IMR-90 (cell line): ENCODE data around the gene PLB1. TPM values are rescaled to one million over a fixed set of nuclear protein-coding genes. Genes with fewer than 3 reads are reported as not detected.
A peak's percentile ranks its signal among the peaks of the same experiment; 100 is the strongest.

Experiments
- ATAC-seq: fragments of 200-7000 bp; cut with Tn5 transposase; 2 replicates; pipeline ENCODE4 v1.9.1; 2020; ENCODE audit warnings: low read depth, mild to moderate bottlenecking, moderate library complexity
- BruUV-seq: library from RNA; stranded (reverse); fragments of 400-500 nt; replicated peaks from 2 replicates; lab custom pipeline; 2021; lab: Mats Ljungman, UMichigan
- CTCF ChIA-PET: fragments of 300-600 bp; formaldehyde crosslinking; extraction: SDS; loops from one replicate; lab custom pipeline; 2021; ENCODE audit warnings: antibody characterized with exemption; lab: Yijun Ruan, JAX
- POLR2A ChIA-PET: fragments of 300-600 bp; sonication (Branson Sonifier 250); formaldehyde crosslinking; loops from one replicate; lab custom pipeline; 2022; ENCODE audit warnings: antibody characterized with exemption; ENCODE audit not compliant: unreplicated experiment; lab: Charles Lee
- DNase-seq: peaks from one replicate; pipeline ENCODE4 v3.0.0; 2013
- H2AFZ ChIP-seq: replicated peaks from 2 replicates; pipeline ENCODE3; 2013; ENCODE audit warnings: low read length, mild to moderate bottlenecking; ENCODE audit not compliant: poor library complexity
- H2AK5ac ChIP-seq: 2 replicates; pipeline ENCODE4 v1.6.1; 2013; ENCODE audit warnings: low read depth, low read length, inconsistent platforms
- H2AK9ac ChIP-seq: replicated peaks from 2 replicates; pipeline ENCODE3; 2013; ENCODE audit warnings: mild to moderate bottlenecking, low read depth, low read length, moderate library complexity; ENCODE audit not compliant: poor library complexity
- H2BK120ac ChIP-seq: 2 replicates; pipeline ENCODE4 v1.6.1; 2013; ENCODE audit warnings: low read depth, low read length, inconsistent platforms
- H2BK15ac ChIP-seq: 3 replicates; pipeline ENCODE4 v1.6.1; 2013; ENCODE audit warnings: low read depth, low read length, inconsistent platforms
- H2BK20ac ChIP-seq: 2 replicates; pipeline ENCODE4 v1.6.1; 2013; ENCODE audit warnings: low read depth, mild to moderate bottlenecking, inconsistent platforms, low read length, moderate library complexity
- H2BK5ac ChIP-seq: 2 replicates; pipeline ENCODE4 v1.6.1; 2013; ENCODE audit warnings: mild to moderate bottlenecking, low read depth, low read length, inconsistent platforms; ENCODE audit not compliant: poor library complexity, severe bottlenecking
- H3K14ac ChIP-seq: replicated peaks from 2 replicates; pipeline ENCODE4 v1.6.1; 2013; ENCODE audit warnings: low read depth, low read length, inconsistent platforms
- H3K18ac ChIP-seq: 2 replicates; pipeline ENCODE4 v1.6.1; 2013; ENCODE audit warnings: low read depth, low read length, control low read depth
- H3K23ac ChIP-seq: 2 replicates; pipeline ENCODE4 v1.6.1; 2013; ENCODE audit warnings: low read depth, low read length, inconsistent platforms
- H3K27ac ChIP-seq: 2 replicates; pipeline ENCODE4 v1.5.1; 2013; ENCODE audit warnings: mild to moderate bottlenecking, control low read depth, low read length; ENCODE audit not compliant: insufficient read depth
- H3K27me3 ChIP-seq: 2 replicates; pipeline ENCODE4 v1.6.1; 2013; ENCODE audit warnings: low read length; ENCODE audit not compliant: control insufficient read depth, insufficient read depth
- H3K36me3 ChIP-seq: 2 replicates; pipeline ENCODE4 v1.6.1; 2013; ENCODE audit warnings: low read length, mixed read lengths; ENCODE audit not compliant: control insufficient read depth, insufficient read depth
- H3K4ac ChIP-seq: 2 replicates; pipeline ENCODE4 v1.6.1; 2013; ENCODE audit warnings: low read depth, low read length, inconsistent platforms
- H3K4me1 ChIP-seq: 2 replicates; pipeline ENCODE4 v1.6.1; 2013; ENCODE audit warnings: low read length, mixed read lengths; ENCODE audit not compliant: control insufficient read depth, insufficient read depth
- H3K4me2 ChIP-seq: 2 replicates; pipeline ENCODE4 v1.6.1; 2013; ENCODE audit warnings: low read depth, mild to moderate bottlenecking, control low read depth, low read length, moderate library complexity
- H3K4me3 ChIP-seq: 2 replicates; pipeline ENCODE4 v1.5.1; 2013; ENCODE audit warnings: low read depth, mild to moderate bottlenecking, control low read depth, low read length, moderate library complexity; ENCODE audit not compliant: insufficient read depth
- H3K56ac ChIP-seq: 2 replicates; pipeline ENCODE4 v1.6.1; 2013; ENCODE audit warnings: low read length, inconsistent platforms; ENCODE audit not compliant: insufficient read depth; ENCODE audit errors: extremely low read depth
- H3K79me1 ChIP-seq, 2 experiments: 2 replicates each; pipeline ENCODE4 v1.6.1; 2013; ENCODE audit warnings: low read length in 2 of 2, inconsistent platforms in 1 of 2, low read depth in 1 of 2
- H3K9ac ChIP-seq: 2 replicates; pipeline ENCODE4 v1.6.1; 2013; ENCODE audit warnings: low read depth, low read length, control low read depth
- H3K9me1 ChIP-seq: 2 replicates; pipeline ENCODE4 v1.6.1; 2013; ENCODE audit warnings: low read length, inconsistent platforms; ENCODE audit not compliant: insufficient read depth
- H3K9me3 ChIP-seq: 2 replicates; pipeline ENCODE4 v1.6.1; 2013; ENCODE audit warnings: low read length; ENCODE audit not compliant: control insufficient read depth, insufficient read depth
- H4K20me1 ChIP-seq: 2 replicates; pipeline ENCODE4 v1.6.1; 2013; ENCODE audit warnings: low read length, inconsistent platforms; ENCODE audit not compliant: insufficient read depth
- H4K5ac ChIP-seq: 2 replicates; pipeline ENCODE4 v1.6.1; 2013; ENCODE audit warnings: mild to moderate bottlenecking, low read depth, low read length, control low read depth
- H4K8ac ChIP-seq, 2 experiments: 2 replicates each; pipeline ENCODE4 v1.6.1; 2013; ENCODE audit warnings: low read depth in 2 of 2, low read length in 2 of 2, control low read depth in 1 of 2, inconsistent platforms in 1 of 2
- H4K91ac ChIP-seq: 2 replicates; pipeline ENCODE4 v1.6.1; 2013; ENCODE audit warnings: low read depth, low read length, inconsistent platforms; ENCODE audit not compliant: insufficient read depth
- CEBPB ChIP-seq: IDR thresholded peaks from 2 replicates; pipeline ENCODE4 v1.6.1; 2012; ENCODE audit warnings: low read depth, low read length, improper control_type of control experiment
- MAZ ChIP-seq: IDR thresholded peaks from 2 replicates; pipeline ENCODE4 v1.6.1; 2012; ENCODE audit warnings: low read depth, mild to moderate bottlenecking, low read length, improper control_type of control experiment, moderate library complexity, borderline replicate concordance
- MXI1 ChIP-seq: IDR thresholded peaks from 2 replicates; pipeline ENCODE4 v1.6.1; 2012; ENCODE audit warnings: low read depth, mild to moderate bottlenecking, low read length, moderate library complexity, borderline replicate concordance
- NFE2L2 ChIP-seq: fragments of 150-350 bp; IDR thresholded peaks from 2 replicates; pipeline ENCODE4 v1.6.1; 2016; ENCODE audit warnings: low read depth, mild to moderate bottlenecking, low read length
- WGBS, 2 experiments: methylation state at CpG; one replicate each; pipeline versions ENCODE4 v1.1.5 to v1.1.7; 2013; ENCODE audit warnings: missing lambda C conversion rate in 2 of 2; ENCODE audit not compliant: insufficient read length in 1 of 2; ENCODE audit errors: extremely low coverage in 2 of 2; 5-methylcytosine and 5-hydroxymethylcytosine counted together
- dilution Hi-C: fragments of 300-500 bp; cut with HindIII; formaldehyde crosslinking; loops from one replicate; pipeline ENCODE4 v1.14.3; 2018; ENCODE audit warnings: low sequenced_read_pairs; ENCODE audit not compliant: unreplicated experiment
- in situ Hi-C: fragments of 300-500 bp; cut with MboI; formaldehyde crosslinking; loops from 3 replicates; pipeline ENCODE4 v1.14.3; 2019; ENCODE audit warnings: low sequenced_read_pairs, inconsistent platforms, mixed read lengths
- intact Hi-C: fragments of 100-400 bp; cut with micrococcal nuclease; formaldehyde crosslinking; loops from 2 replicates; pipeline ENCODE4 v1.10.0; 2022
- polyA plus RNA-seq, 3 experiments: library from polyadenylated mRNA; depleted of rRNA; stranded (reverse); fragments of >200 nt; gene quantifications; 2 replicates each; pipeline ENCODE4 v1.2.3, GENCODE V29; 2012; ENCODE audit warnings: low replicate concordance in 1 of 3
- total RNA-seq: library from RNA; depleted of rRNA; stranded (reverse); fragments of >200 nt; gene quantifications from 2 replicates; pipeline ENCODE4 v1.2.3, GENCODE V29; 2012
- TF ChIP-seq, protein P1 (sequence below): fragments of 150-350 bp; IDR thresholded peaks from 2 replicates; pipeline ENCODE4 v1.6.1; 2016; ENCODE audit warnings: low read depth, mild to moderate bottlenecking, low read length, moderate library complexity, borderline replicate concordance

PLB1 gene
- total and polyA plus RNA-seq, 2 of the 4 experiments (the other 2 are of a cell fraction), result 0.74 to 0.90 TPM

GRCh38 chr2:28593160-28593755, 97.4 kb downstream of the PLB1 start:
- Histone ChIP-seq H3K79me1 (peaks cover 0 to 10% of the 10 kb centered on the region in 2 experiments; a peak in 2 of 4 replicates), H3K9me1 (peaks cover 7% of the 10 kb centered on the region; the same call in 1 of the 2 replicates), H2BK20ac (no peak overlapping the region), H2BK15ac (no peak overlapping the region), H3K23ac (no peak overlapping the region), H2BK120ac (0 out of 2 replicates have a peak overlapping the region, but pooled peaks have one; percentile 17), H3K4me1 (peaks cover 5% of the 10 kb centered on the region), H3K56ac (no peak overlapping the region), H3K4me3 (no peak overlapping the region), H4K5ac (no peak overlapping the region), H4K91ac (no peak overlapping the region), H2BK5ac (no peak overlapping the region), H2AFZ (no peak overlapping the region), H3K18ac (no peak overlapping the region), H4K20me1 (no peaks in the 10 kb centered on the region), H3K4ac (0 out of 2 replicates have a peak overlapping the region, but pooled peaks have one; percentile 26), H3K27ac (no peak overlapping the region), H3K14ac (no peak overlapping the region), H2AK9ac (no peak overlapping the region), H4K8ac (no peak overlapping the region), H3K4me2 (no peak overlapping the region), H2AK5ac (0 out of 2 replicates have a peak overlapping the region, but pooled peaks have one; percentile 64), H3K9ac (no peak overlapping the region), H3K27me3 (no peaks in the 10 kb centered on the region), H3K9me3 (no peaks in the 10 kb centered on the region), H3K36me3 (no peaks in the 10 kb centered on the region)
- TF ChIP-seq NFE2L2 (no peak), MXI1 (no peak), MAZ (no peak), CEBPB (no peak)
- TF ChIP-seq, protein P1, sequence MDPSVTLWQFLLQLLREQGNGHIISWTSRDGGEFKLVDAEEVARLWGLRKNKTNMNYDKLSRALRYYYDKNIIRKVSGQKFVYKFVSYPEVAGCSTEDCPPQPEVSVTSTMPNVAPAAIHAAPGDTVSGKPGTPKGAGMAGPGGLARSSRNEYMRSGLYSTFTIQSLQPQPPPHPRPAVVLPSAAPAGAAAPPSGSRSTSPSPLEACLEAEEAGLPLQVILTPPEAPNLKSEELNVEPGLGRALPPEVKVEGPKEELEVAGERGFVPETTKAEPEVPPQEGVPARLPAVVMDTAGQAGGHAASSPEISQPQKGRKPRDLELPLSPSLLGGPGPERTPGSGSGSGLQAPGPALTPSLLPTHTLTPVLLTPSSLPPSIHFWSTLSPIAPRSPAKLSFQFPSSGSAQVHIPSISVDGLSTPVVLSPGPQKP, result no peak
- no CpG with 5 or more reads among the region's 11 CpGs for WGBS, 2 experiments
- intact Hi-C loops (no loop called here), dilution Hi-C loops (no loop called here), in situ Hi-C loops (loop anchor here (25.0 kb wide), 1 partner anchor 319 kb away; no protein-coding TSS in a partner anchor)
- ATAC-seq (no peak), DNase-seq (no peak)
- ChIA-PET CTCF (interaction anchor here (0.6 to 3.3 kb wide), 6 partner anchors 14 to 162 kb away, joined by 3 to 24 read pairs (median 5); partner anchors contain the start of gene PPP1CB), POLR2A (no interaction called here)
- no TSS peak for BruUV-seq
